SH-SY5Y (cell line): Measurements from ENCODE around the gene LRMDA.

Experiments used
- GATA2 ChIP-seq: IDR thresholded peaks from 2 replicates; pipeline ENCODE4 v1.6.1; 2011; ENCODE audit warnings: mild to moderate bottlenecking, low read depth, low read length
- GATA3 ChIP-seq: IDR thresholded peaks from 2 replicates; pipeline ENCODE4 v1.6.1; 2011; ENCODE audit warnings: low read depth, mild to moderate bottlenecking, low read length, moderate library complexity

DNA sequence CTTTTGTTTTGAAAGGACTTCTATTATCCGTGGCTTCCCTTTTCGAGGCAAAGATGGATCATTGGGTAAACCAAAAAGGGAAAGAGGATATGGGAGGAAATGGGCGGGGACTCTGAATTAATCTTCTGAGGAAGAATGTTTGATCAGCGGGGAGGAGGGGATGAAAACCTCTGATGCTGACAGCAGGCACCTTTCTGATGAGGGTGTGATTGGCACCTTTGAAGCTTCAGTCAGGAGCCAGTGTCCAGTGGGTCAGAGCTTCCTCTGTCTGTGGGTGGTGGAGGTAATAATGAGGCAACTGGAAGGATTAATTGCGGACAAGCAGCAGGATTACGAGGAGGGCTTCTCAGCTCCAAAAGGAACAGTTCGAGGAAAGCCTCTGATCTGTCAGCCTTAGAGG is 877.6 kb downstream of the LRMDA start:
- TF ChIP-seq GATA3 (no peak), GATA2 (no peak)
